CD4-positive, alpha-beta memory T cell (primary cell): ENCODE results near the gene JMJD7. TPM values are rescaled to one million over a fixed set of nuclear protein-coding genes. Genes with fewer than 3 reads are reported as not detected.

Experiments
- CTCF ChIA-PET: fragments of 350-600 bp; sonication (Branson Sonifier 250); formaldehyde crosslinking; loops from one replicate; lab custom pipeline; 2021; ENCODE audit warnings: inconsistent platforms; ENCODE audit not compliant: partially characterized antibody; lab: Charles Lee
- POLR2A ChIA-PET: fragments of 350-600 bp; sonication (Branson Sonifier 250); formaldehyde crosslinking; loops from one replicate; lab custom pipeline; 2021; ENCODE audit not compliant: partially characterized antibody; lab: Charles Lee
- DNase-seq, 5 donors: peaks; one replicate each; pipeline versions ENCODE4 v3.0.0 to v3.0.0-alpha.2; 2020 to 2022; ENCODE audit warnings: mixed read lengths in 1 of 5
- H3K27ac ChIP-seq: one replicate; pipeline ENCODE4 v1.7.0; 2013; ENCODE audit warnings: low read depth, low read length
- H3K27me3 ChIP-seq: 2 replicates; pipeline ENCODE4 v1.7.0; 2013; ENCODE audit warnings: mild to moderate bottlenecking, low read length, moderate library complexity; ENCODE audit not compliant: insufficient read depth
- H3K36me3 ChIP-seq: 2 replicates; pipeline ENCODE4 v1.7.0; 2013; ENCODE audit warnings: mild to moderate bottlenecking, low read length, moderate library complexity; ENCODE audit not compliant: insufficient read depth
- H3K4me1 ChIP-seq: 2 replicates; pipeline ENCODE4 v1.7.0; 2013; ENCODE audit warnings: mild to moderate bottlenecking, low read length, moderate library complexity; ENCODE audit not compliant: insufficient read depth
- H3K4me3 ChIP-seq, 2 donors: one replicate each; pipeline ENCODE4 v1.7.0; 2013; ENCODE audit warnings: low read length in 2 of 2, mild to moderate bottlenecking in 1 of 2
- H3K9me3 ChIP-seq, 2 donors: one replicate each; pipeline ENCODE4 v1.7.0; 2013; ENCODE audit warnings: low read length in 2 of 2, control low read depth in 1 of 2; ENCODE audit not compliant: control insufficient read depth in 1 of 2
- H3K27ac Mint-ChIP-seq, 7 donors: one replicate each; pipeline ENCODE4 v1.8.0; 2020 to 2021; ENCODE audit warnings: mixed read lengths in 7 of 7, mild to moderate bottlenecking in 6 of 7, inconsistent platforms in 3 of 7, moderate library complexity in 3 of 7
- H3K27me3 Mint-ChIP-seq, 2 donors: one replicate each; pipeline ENCODE4 v1.8.0; 2020 to 2021; ENCODE audit warnings: mixed read lengths in 2 of 2
- H3K36me3 Mint-ChIP-seq, 2 donors: one replicate each; pipeline ENCODE4 v1.8.0; 2020 to 2021; ENCODE audit warnings: mixed read lengths in 2 of 2, inconsistent platforms in 1 of 2, mild to moderate bottlenecking in 1 of 2
- H3K4me1 Mint-ChIP-seq, 4 donors: one replicate each; pipeline ENCODE4 v1.8.0; 2020 to 2021; ENCODE audit warnings: mixed read lengths in 4 of 4, mild to moderate bottlenecking in 1 of 4
- H3K4me3 Mint-ChIP-seq, 8 donors: one replicate each; pipeline ENCODE4 v1.8.0; 2020 to 2021; ENCODE audit warnings: mixed read lengths in 8 of 8, mild to moderate bottlenecking in 7 of 8, moderate library complexity in 6 of 8, inconsistent platforms in 3 of 8
- H3K9me3 Mint-ChIP-seq, 8 donors: one replicate each; pipeline ENCODE4 v1.8.0; 2020 to 2021; ENCODE audit warnings: mixed read lengths in 8 of 8, mild to moderate bottlenecking in 5 of 8, inconsistent platforms in 3 of 8, moderate library complexity in 1 of 8
- intact Hi-C: fragments of 100-400 bp; cut with micrococcal nuclease; formaldehyde crosslinking; loops from one replicate; pipeline ENCODE4 v1.15.1; 2023
- polyA plus RNA-seq, 2 donors: library from polyadenylated mRNA; unstranded; fragments of 300-500 nt; fragmentation: Illumina TruSeq; gene quantifications; one replicate each; pipeline ENCODE4 v1.2.3, GENCODE V29; 2021
- total RNA-seq, 2 experiments: library from RNA; stranded (reverse); gene quantifications; one replicate each; pipeline ENCODE4 v1.2.3, GENCODE V29; 2021

JMJD7 gene
- total and polyA plus RNA-seq, 4 experiments from 2014 or later: 18.7 to 78.5 (median 51.5) TPM

GRCh38 chr15:41834096-41834495, 6.2 kb downstream of the JMJD7 start:
- no peak for DNase-seq
- POLR2A ChIA-PET: no interaction called here
- Mint-ChIP-seq H3K27me3 (no peaks in the 10 kb centered on the region), H3K36me3 (peaks cover 5 to 31% of the 10 kb centered on the region in 2 donors), H3K4me1 (peaks cover 27 to 63% (median 44%) of the 10 kb centered on the region in 4 donors), H3K27ac (no peak overlapping the region), H3K9me3 (no peaks in the 10 kb centered on the region), H3K4me3 (no peak overlapping the region)
- H3K36me3 ChIP-seq: peaks cover 4% of the 10 kb centered on the region
- no peak overlapping the region for H3K4me3 ChIP-seq
- CTCF ChIA-PET: interaction anchor here (1.1 kb wide), 1 partner anchor 22 kb away, joined by 3 read pairs; no protein-coding TSS in a partner anchor
- peaks cover 41% of the 10 kb centered on the region for H3K4me1 ChIP-seq
- intact Hi-C loops: no loop called here
- no peak overlapping the region for H3K27ac ChIP-seq
- no peaks in the 10 kb centered on the region for H3K27me3 ChIP-seq
- no peaks in the 10 kb centered on the region for H3K9me3 ChIP-seq

- H3K36me3 Mint-ChIP-seq: peaks cover 5 to 35% of the 10 kb centered on the region in 2 donors
- no peaks in the 10 kb centered on the region for H3K9me3 Mint-ChIP-seq
- intact Hi-C loops: no loop called here
- peaks cover 22 to 43% (median 31%) of the 10 kb centered on the region in 4 donors for H3K4me1 Mint-ChIP-seq
- H3K27me3 Mint-ChIP-seq: no peaks in the 10 kb centered on the region
- ChIA-PET POLR2A (no interaction called here), CTCF (no interaction called here)
- H3K4me1 ChIP-seq: peaks cover 21% of the 10 kb centered on the region
- H3K27ac ChIP-seq: no peak overlapping the region
- H3K27ac Mint-ChIP-seq: no peak overlapping the region
- no peaks in the 10 kb centered on the region for H3K36me3 ChIP-seq
- no peaks in the 10 kb centered on the region for H3K9me3 ChIP-seq
- no peak overlapping the region for H3K4me3 Mint-ChIP-seq
- no peak overlapping the region for H3K4me3 ChIP-seq
- no peaks in the 10 kb centered on the region for H3K27me3 ChIP-seq
- DNase-seq: peak in 1 of 5 donors; percentile 7
These were observed 8.2 kb downstream of the JMJD7 start for GRCh38 chr15:41836073-41836472.

GRCh38 chr15:41836713-41837454, 9.0 kb downstream of the JMJD7 start:
- CTCF ChIA-PET: interaction anchor here (1.2 kb wide), 1 partner anchor 68 kb away, joined by 5 read pairs; no protein-coding TSS in a partner anchor
- no peak overlapping the region for H3K27ac ChIP-seq

GRCh38 chr15:41838400-41838897, 10.6 kb downstream of the JMJD7 start, which contains the start of gene PLA2G4B:
Gene PLA2G4B (plus strand): TSS chr15:41838847. CDS start chr15:41838914, 67 bp downstream.
- Mint-ChIP-seq H3K36me3 (peaks cover 5 to 27% of the 10 kb centered on the region in 2 donors), H3K9me3 (no peaks in the 10 kb centered on the region), H3K27ac (peak within 1 kb of the TSS in 3 of 7 donors; percentile 36 to 62 (median 47)), H3K27me3 (no peaks in the 10 kb centered on the region), H3K4me3 (no peak within 1 kb of the TSS), H3K4me1 (peaks cover 3 to 20% (median 12%) of the 10 kb centered on the region in 4 donors)
- no peaks in the 10 kb centered on the region for H3K4me1 ChIP-seq
- H3K27me3 ChIP-seq: no peaks in the 10 kb centered on the region
- POLR2A ChIA-PET: interaction anchor here (1.0 kb wide), 1 partner anchor 64 kb away, joined by 3 read pairs; the partner anchor contains the start of gene MAPKBP1
- H3K36me3 ChIP-seq: peaks cover 7% of the 10 kb centered on the region
- H3K27ac ChIP-seq: no peak within 1 kb of the TSS
- H3K4me3 ChIP-seq: no peak within 1 kb of the TSS
- no peak for DNase-seq
- intact Hi-C loops: no loop called here
- CTCF ChIA-PET: interaction anchor here (1.2 kb wide), 1 partner anchor 66 kb away, joined by 5 read pairs; no protein-coding TSS in a partner anchor
- no peaks in the 10 kb centered on the region for H3K9me3 ChIP-seq

More at GRCh38 chr15:41836713-41837454, 9.0 kb downstream of the JMJD7 start:
- peak overlapping the region in 1 of 7 donors; percentile 29 for H3K27ac Mint-ChIP-seq
- POLR2A ChIA-PET: no interaction called here
- Histone ChIP-seq H3K9me3 (no peaks in the 10 kb centered on the region), H3K36me3 (peaks cover 5% of the 10 kb centered on the region), H3K27me3 (no peaks in the 10 kb centered on the region), H3K4me3 (no peak overlapping the region), H3K4me1 (peaks cover 13% of the 10 kb centered on the region)
- H3K4me1 Mint-ChIP-seq: peaks cover 16 to 35% (median 24%) of the 10 kb centered on the region in 4 donors
- intact Hi-C loops: no loop called here
- no peaks in the 10 kb centered on the region for H3K9me3 Mint-ChIP-seq
- no peak overlapping the region for H3K4me3 Mint-ChIP-seq
- H3K36me3 Mint-ChIP-seq: peaks cover 5 to 36% of the 10 kb centered on the region in 2 donors
- DNase-seq: no peak
- H3K27me3 Mint-ChIP-seq: no peaks in the 10 kb centered on the region

- H3K27me3 Mint-ChIP-seq: no peaks in the 10 kb centered on the region
- H3K4me1 Mint-ChIP-seq: peaks cover 0 to 6% (median 2%) of the 10 kb centered on the region in 4 donors
- no peak overlapping the region for H3K4me3 Mint-ChIP-seq
- peaks cover 0 to 26% of the 10 kb centered on the region in 2 donors for H3K36me3 Mint-ChIP-seq
- DNase-seq: no peak
- intact Hi-C loops: no loop called here
- Histone ChIP-seq H3K4me3 (no peak overlapping the region), H3K36me3 (peaks cover 13% of the 10 kb centered on the region), H3K27ac (no peak overlapping the region), H3K4me1 (no peaks in the 10 kb centered on the region), H3K9me3 (no peaks in the 10 kb centered on the region), H3K27me3 (no peaks in the 10 kb centered on the region)
- H3K9me3 Mint-ChIP-seq: no peaks in the 10 kb centered on the region
- ChIA-PET CTCF (no interaction called here), POLR2A (no interaction called here)
- H3K27ac Mint-ChIP-seq: peak overlapping the region in 1 of 7 donors; percentile 47
These were observed 12.0 kb downstream of the JMJD7 start for GRCh38 chr15:41839781-41840491.

- Histone ChIP-seq H3K4me1 (no peaks in the 10 kb centered on the region), H3K9me3 (no peaks in the 10 kb centered on the region), H3K4me3 (no peak overlapping the region), H3K27me3 (no peaks in the 10 kb centered on the region), H3K36me3 (peaks cover 16% of the 10 kb centered on the region), H3K27ac (no peak overlapping the region)
- intact Hi-C loops: no loop called here
- H3K4me1 Mint-ChIP-seq: peaks cover 0 to 5% (median 2%) of the 10 kb centered on the region in 4 donors
- no peak for DNase-seq
- H3K4me3 Mint-ChIP-seq: no peak overlapping the region
- H3K36me3 Mint-ChIP-seq: peaks cover 0 to 27% of the 10 kb centered on the region in 2 donors
- H3K27me3 Mint-ChIP-seq: no peaks in the 10 kb centered on the region
- CTCF ChIA-PET: no interaction called here
- H3K27ac Mint-ChIP-seq: no peak overlapping the region
- POLR2A ChIA-PET: no interaction called here
- H3K9me3 Mint-ChIP-seq: no peaks in the 10 kb centered on the region
These were observed 12.8 kb downstream of the JMJD7 start for GRCh38 chr15:41840673-41841072.

- intact Hi-C loops: no loop called here
- peaks cover 16% of the 10 kb centered on the region for H3K36me3 ChIP-seq
- CTCF ChIA-PET: no interaction called here
These were observed 13.2 kb downstream of the JMJD7 start for GRCh38 chr15:41841131-41841530.

More at GRCh38 chr15:41841131-41841530, 13.2 kb downstream of the JMJD7 start:
- no peak overlapping the region for H3K4me3 Mint-ChIP-seq
- H3K4me1 ChIP-seq: no peaks in the 10 kb centered on the region
- H3K4me1 Mint-ChIP-seq: peaks cover 0 to 5% (median under 1%) of the 10 kb centered on the region in 4 donors
- H3K9me3 Mint-ChIP-seq: no peaks in the 10 kb centered on the region
- H3K27me3 ChIP-seq: no peaks in the 10 kb centered on the region
- H3K27ac ChIP-seq: no peak overlapping the region
- no peak overlapping the region for H3K4me3 ChIP-seq
- H3K27ac Mint-ChIP-seq: peak overlapping the region in 1 of 7 donors; percentile 47
- peaks cover 0 to 28% of the 10 kb centered on the region in 2 donors for H3K36me3 Mint-ChIP-seq
- POLR2A ChIA-PET: no interaction called here
- no peaks in the 10 kb centered on the region for H3K9me3 ChIP-seq
- no peaks in the 10 kb centered on the region for H3K27me3 Mint-ChIP-seq
- no peak for DNase-seq
